HG03159 (cell line): ENCODE results near the gene PPARD.
"Not testable (repeated sequence)": the region's sequence is repeated elsewhere in the genome, so short reads cannot be mapped to it uniquely, and the experiment has no call there.

Experiments
- ATAC-seq: cut with Tn5 transposase; IDR thresholded peaks from one replicate; pipeline ENCODE4 v1.9.1; 2021; ENCODE audit warnings: mild to moderate bottlenecking, moderate library complexity; ENCODE audit not compliant: unreplicated experiment

The PPARD gene

DNA sequence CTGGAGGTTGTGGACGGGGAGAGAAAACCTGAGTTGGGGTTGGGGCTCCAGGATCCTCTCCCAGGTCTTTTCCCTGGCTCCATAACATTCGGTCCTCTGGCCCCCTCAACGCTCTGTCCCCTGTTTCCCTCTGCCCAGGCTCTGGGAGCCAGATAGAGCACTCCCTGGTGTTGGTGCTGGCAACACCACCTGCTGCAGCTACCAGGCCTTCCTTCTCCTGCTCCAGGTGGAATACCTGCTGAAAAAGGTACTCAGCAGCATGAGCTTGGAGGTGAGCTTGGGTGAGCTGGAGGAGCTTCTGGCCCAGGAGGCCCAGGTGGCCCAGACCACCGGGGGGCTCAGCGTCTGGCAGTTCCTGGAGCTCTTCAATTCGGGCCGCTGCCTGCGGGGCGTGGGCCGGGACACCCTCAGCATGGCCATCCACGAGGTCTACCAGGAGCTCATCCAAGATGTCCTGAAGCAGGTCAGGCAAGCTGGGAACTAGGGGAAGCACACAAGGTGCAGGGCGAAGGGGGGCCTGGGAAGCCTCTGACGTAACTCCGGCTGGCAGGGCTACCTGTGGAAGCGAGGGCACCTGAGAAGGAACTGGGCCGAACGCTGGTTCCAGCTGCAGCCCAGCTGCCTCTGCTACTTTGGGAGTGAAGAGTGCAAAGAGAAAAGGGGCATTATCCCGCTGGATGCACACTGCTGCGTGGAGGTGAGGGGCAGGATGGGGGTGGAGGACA, 30.1 kb upstream of the PPARD start:
- ATAC-seq, result no peak

DNA sequence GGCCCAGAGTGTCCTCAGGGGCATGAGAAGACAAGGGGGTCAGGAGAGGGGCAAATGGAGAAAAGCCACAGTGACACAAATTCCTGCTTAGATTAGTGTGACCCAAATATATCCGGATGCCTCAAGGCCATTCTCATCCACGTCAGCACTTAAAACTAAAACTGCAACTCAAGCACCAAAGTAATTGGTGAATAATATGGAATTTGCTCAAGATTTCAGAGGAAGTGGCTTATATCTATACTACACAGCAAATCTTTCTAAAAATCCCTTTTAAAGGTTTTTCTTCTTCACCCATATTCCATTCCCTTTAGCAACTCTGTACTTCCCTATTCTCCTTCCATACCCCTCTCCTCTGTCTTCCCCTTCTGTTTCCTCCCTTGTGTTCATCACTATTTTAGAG, 29.6 kb upstream of the PPARD start:
- no peak for ATAC-seq

DNA sequence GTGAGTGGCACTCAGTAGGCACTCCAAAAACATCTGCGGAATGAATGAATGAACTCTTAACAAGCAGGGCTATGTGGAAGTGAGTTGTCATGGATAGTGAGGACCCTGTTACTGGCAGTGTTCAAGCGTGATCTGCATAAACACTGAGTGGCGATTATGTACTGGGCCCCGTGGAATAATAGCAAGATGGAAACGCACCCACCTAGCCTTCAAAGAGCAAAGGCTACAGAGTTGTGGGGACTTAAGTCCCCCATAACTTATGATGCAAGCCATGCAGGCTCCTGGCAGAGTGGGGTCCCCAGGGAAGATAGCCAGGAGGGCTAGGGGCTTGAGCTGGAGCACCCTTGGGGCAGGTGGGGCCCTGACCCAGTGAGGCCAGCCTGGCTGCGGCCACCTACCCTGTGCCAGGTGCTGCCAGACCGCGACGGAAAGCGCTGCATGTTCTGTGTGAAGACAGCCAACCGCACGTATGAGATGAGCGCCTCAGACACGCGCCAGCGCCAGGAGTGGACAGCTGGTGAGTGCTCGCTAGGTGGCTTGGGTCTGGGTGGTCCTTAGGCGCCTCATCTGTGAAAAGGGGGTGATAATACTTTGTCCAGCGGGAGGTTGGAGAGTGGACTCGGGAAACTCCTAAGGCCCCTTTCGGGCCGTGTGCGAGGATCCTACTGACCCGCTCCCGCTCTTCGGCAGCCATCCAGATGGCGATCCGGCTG, 24.7 kb upstream of the PPARD start:
- no peak for ATAC-seq

DNA sequence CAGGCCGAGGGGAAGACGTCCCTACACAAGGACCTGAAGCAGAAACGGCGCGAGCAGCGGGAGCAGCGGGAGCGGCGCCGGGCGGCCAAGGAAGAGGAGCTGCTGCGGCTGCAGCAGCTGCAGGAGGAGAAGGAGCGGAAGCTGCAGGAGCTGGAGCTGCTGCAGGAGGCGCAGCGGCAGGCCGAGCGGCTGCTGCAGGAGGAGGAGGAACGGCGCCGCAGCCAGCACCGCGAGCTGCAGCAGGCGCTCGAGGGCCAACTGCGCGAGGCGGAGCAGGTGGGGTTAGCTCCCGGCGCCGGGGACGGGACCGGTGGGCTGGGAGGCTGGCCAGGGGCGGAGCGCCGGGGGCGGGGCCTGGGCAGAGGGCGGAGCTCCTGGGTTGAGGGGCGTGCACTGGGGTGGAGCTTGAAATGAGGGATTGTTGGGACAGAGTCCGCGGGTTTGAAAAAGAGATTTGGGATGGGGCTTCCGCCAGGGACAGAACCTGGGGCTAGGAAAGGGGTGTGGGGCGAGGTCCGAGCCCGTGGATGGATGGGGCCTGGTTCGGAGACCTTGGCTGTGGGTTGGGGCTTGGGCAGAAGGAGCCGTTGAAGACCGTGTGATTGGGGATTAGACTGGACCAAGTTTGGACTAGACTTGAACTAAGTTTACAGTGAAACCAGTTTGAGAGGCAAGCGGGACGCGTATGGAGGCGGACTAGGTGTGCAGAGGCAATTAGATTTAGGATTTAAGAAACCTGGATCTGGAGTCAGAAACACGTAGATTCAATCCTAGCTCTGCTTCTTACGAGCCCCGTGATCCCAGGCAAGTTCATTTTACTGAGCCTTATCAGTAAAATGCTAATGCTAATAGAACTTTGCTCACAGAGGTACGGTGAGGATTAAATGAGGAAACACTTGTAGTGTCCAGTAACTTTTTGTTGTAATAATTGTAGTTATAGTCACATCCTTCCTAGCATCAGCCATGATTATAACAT, 23.9 kb upstream of the PPARD start:
- no peak for ATAC-seq

DNA sequence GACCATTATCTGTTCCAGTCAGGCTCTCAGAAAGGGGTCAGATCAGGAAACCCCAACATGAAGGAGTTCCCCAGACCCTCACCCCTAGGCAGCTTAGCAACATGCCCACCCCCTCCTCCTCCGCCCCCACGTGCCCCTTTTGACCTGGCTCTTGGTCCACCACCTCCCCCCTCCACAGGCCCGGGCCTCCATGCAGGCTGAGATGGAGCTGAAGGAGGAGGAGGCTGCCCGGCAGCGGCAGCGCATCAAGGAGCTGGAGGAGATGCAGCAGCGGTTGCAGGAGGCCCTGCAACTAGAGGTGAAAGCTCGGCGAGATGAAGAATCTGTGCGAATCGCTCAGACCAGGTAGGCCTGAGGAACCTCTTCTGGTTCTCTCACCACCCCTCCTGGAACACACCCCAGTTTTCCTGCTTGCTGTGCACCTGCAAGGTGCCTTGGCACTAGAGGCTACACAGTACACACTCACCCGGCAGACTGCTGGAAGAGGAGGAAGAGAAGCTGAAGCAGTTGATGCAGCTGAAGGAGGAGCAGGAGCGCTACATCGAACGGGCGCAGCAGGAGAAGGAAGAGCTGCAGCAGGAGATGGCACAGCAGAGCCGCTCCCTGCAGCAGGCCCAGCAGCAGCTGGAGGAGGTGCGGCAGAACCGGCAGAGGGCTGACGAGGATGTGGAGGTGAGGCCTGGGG, 22.9 kb upstream of the PPARD start:
- ATAC-seq, result no peak

DNA sequence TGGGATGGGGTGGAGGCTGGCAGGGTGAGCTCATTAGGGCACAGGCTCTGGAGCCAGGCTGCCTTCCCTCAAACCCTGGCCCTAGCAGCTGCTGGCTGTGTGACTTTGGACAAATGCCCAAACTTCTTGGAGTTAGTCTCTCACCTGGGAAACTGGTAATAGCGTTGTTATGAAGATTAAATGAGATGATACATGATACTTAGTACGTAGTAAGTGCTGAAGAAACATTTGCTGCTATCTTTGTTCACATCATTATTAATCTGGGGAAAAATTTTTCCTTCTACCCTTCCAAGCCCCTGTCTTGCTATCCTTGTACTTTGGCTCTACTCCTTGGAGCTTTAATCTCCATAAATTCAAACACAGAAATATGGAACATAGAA, 22.3 kb upstream of the PPARD start:
- ATAC-seq, result no peak

DNA sequence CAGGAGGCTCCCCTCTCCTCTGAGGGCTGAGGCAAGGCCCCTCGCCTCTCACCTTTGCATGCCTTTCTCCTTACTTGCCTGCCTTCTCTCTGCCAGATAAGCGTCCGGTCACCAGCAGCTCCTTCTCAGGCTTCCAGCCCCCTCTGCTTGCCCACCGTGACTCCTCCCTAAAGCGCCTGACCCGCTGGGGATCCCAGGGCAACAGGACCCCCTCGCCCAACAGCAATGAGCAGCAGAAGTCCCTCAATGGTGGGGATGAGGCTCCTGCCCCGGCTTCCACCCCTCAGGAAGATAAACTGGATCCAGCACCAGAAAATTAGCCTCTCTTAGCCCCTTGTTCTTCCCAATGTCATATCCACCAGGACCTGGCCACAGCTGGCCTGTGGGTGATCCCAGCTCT, 21.3 kb upstream of the PPARD start:
- ATAC-seq, result no peak

DNA sequence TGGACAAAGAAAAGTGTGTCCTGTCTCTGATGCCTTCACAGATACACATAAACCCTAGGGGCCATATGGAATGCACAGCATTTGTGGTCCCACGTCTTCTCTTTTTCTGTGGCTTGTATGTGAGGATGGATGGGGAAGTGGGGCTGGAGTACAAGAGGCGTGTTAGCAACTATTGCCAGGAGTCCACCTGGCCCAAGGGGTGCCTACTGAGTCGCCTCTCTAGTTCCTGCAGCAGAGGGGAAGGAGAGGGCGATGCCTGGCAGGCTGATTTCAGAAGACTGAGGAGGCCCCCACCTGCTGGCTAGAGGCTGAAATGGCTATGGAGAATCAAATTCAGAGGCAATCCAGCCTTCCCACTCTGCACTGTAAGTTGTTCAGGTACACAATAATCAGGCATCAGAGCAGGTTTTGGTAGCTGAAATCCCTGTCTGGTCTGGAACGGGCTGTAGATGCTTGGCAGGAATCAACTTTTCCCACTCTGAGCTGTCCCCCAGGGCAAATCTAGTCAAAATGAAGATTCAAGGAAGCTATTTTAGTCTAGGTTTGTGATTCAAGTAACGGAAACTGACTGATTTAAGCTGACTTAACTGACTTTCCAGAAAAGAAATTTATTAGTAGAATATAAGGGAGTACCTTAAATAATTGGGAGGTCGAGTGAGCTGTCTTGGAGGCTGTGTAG, 14.9 kb upstream of the PPARD start:
- ATAC-seq, result no peak

DNA sequence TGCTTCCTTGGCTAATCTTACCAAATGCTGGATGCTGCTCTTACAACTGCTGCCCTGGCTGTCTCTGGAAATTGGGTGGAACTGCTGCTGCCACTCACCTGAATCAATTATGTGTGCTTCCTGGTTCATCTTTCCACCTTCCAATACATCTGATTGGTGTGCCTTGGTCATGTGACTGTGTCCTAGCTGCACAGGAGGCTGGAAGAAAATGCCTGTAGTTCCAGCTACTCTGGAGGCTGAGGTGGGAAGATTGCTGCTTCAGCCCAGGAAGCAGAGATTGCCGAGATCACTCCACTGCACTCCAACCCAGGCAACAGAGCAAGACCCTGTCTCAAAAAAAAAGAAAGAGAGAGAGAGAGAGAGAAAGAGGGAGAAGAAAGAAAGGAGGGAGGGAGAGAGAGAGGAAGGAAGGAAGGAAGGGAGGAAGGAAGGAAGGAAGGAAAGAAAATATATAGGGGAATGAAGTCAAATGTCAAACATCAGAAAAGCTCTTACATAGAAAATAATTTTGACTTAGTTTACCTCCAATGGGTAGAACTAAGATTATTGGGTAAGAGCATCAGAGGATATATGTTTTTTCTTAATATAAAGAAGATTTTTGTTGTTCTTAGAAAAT, 14.1 kb upstream of the PPARD start:
- ATAC-seq, result no peak

DNA sequence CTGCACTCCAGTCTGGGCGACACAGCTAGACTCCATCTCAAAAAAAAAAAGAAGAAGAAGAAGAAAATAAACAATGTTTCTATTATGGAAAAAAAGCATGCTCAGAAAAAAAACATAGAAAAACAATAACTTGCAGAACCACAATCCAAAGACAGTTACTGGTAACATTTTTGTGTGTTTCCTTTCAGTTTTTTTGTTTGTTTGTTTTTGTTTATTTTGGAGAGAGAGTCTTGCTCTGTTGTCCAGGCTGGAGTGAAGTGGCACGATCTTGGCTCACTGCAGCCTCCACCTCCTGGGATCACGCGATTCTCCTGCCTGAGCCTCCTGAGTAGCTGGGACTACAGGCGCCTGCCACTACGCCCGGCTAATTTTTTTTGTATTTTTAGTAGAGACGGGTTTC, 13.4 kb upstream of the PPARD start:
- ATAC-seq, result not testable (repeated sequence)

DNA sequence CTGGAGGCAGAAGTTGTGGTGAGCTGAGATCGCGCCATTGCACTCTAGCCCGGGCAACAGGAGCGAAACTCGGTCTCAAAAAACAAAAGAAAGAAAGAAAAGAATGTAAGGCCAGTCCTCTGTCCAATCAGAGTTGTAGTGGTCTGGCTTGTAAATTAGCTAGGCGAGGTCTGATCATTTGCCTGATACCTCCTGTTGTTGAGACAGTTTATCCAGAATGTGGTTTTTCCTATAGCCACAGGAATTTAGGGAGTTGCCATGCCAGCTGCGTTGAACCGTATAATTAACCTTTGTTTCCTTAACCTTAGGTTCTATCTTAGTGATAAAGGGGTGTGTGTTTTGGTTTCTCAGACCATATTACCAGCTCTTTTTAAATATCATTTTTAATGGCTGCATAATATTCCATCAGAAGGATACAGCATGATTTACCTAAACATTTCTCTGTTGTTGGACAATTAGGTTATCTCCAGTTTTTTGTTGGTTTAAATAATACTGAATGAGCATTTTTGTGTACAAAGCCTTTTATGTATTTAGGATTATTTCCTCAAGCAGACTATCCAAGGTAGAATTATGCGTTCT, 11.7 kb upstream of the PPARD start:
- ATAC-seq, result no peak

DNA sequence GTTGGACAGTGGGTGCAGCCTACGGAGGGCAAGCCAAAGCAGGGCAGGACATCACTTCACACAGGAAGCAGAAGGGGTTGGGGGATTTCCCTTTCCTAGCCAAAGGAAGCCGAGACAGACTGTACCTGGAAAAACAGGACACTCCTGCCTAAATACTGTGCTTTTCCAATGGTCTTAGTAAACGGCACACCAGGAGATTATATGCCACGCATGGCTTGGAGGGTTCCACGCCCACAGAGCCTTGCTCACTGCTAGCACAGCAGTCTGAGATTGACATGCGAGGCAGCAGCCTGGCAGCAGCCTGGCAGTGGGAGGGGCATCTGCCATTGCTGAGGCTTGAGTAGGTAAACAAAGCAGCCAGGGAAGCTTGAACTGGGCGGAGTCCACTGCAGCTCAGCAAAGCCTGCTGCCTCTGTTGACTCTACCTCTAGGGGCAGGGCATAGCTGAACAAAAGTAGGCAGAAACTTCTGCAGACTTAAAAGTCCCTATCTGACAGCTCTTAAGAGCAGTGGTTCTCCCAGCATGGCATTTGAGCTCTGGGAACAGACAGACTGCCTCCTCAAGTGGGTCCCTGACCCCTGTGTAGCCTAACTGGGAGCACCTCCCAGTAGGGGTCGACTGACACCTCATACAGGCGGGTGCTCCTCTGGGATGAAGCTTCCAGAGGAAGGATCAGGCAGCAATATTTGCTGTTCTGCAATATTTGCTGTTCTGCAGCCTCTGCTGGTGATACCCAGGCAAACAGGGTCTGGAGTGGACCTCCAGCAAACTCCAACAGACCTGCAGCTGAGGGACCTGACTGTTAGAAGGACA, 10.1 kb upstream of the PPARD start:
- not testable (repeated sequence) for ATAC-seq

DNA sequence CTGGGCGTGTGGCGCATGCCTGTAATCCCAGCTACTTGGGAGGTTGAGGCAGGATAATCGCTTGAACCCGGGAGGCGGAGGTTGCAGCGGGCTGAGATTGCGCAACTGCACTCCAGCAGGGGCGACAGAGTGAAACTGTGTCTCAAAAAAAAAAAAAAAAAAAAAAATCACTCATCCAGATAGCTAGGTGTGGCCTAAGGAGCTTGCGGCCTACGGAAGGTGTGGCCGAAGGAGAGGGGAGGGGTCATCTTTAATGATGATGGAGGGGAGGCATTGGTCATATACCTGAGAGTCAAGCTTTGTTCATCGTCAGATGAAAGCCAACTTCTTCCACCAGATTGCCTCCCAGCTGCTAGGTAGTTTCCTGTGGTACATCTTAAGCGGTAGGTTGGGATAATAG, 801 bp upstream of the PPARD start:
- ATAC-seq, result no peak

DNA sequence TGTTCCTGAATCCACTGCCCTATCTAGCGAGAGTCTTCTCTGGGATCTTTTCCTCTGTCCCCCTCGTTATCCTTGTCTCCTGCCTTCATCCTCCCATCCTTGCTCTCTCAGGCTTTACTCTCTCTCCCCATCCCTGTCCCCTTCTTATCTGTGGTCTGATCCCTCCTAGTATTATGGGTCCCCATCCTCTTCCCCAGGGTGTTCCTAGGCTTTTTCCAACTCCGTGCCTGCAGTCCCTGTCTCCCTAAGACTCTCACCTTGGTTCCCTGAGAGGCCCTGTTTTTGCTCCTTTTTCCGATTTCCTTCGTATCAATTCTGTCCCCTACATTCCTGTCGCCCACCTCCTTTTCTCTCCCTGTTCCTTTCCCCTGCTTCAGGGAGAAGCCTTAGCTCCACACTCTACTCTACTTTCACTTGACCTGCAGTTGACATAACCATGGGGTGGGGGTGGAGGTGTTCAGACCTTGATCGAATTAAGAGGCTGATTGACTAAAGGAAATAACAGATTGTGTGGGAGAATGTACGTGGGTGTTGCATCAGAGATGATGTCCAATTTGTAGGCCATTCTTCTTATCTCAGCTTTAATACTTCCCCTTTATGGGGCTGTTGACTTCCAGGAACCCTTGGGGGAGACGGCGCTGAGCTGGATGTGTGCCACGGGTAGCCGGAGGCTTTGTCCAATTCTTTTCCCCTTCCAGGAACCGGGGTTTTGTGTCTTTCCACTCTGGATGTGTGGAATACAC, 905 bp downstream of the PPARD start:
- ATAC-seq, result no peak

DNA sequence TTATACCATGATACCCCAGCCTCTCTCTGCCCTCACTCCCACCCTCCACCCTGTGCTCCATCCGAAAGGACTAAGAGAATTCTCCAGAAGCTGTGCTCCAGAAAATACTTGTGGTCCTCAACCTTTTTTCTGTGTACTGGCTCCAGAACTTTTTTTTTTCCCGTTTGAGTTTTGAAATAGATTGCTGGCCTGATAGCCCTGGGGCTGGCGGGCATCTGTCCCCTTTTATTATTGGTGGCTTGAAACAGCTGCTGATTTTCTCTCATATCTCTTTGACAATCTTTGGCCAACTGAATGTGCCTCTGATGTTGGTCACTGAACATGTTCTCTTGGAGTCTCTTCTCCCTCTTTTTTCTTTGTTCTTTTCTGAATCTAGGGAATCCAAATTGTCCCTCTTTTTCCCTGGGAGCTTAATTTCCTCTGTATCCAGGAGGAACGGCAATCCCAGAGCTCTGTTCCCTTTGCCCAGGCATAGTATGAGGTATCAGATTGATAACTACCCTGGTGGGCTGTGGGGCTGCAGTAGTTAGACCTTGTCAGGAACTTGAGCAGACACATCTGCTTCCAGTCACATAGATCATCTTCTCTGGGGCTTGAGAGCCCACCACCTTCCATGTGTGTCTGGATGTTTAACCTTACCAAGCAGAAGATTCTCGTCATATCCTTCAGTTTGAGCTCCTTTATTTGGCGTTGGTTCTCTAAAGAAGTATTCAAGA, 1.6 kb downstream of the PPARD start:
- ATAC-seq, result no peak

DNA sequence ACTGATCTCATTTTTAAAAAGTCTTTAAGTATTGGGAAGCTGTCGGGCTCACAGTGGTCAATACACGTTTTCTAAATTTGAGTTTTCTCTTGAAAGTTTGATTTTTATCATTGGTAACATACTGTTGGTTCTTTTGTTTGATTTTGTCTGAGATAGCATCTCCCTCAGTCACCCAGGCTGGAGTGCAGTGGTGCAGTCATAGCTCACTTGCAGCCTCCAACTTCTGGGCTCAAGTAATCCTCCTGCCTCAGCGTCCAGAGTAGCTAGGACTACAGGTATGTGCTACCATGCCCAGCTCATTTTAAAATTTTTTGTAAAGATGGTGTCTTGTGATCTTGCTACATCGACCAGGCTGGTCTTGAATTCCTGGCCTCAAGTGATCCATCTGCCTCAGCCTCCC, 9.1 kb downstream of the PPARD start:
- ATAC-seq, result no peak

DNA sequence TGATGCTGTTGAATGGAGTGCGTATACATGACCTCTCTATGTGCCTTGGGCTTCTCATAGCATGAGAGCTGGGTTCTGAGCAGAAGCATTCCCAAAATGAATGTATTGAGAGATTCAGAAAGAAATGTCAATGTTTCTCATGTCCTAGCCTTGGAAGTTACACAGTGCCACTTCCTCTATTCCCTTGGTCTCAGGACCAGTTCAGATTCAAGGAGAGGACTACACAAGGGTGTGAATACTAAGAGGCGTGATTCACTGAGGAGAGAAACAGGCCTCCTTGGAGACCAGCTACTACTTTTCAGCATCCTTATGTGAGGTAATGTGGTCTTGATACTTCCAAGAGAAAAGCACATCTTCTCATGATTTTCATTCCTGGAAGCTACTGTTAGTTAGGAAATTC, 10.4 kb downstream of the PPARD start:
- ATAC-seq, result no peak
